Measurements from ENCODE around the gene INTS3. TPM values are rescaled to one million over a fixed set of nuclear protein-coding genes. Genes with fewer than 3 reads are reported as not detected.
A peak's percentile ranks its signal among the peaks of the same experiment; 100 is the strongest.
"Not testable (repeated sequence)": the region's sequence is repeated elsewhere in the genome, so short reads cannot be mapped to it uniquely, and the experiment has no call there.

INTS3 gene
- total RNA-seq, 2 donors from 2014 or later = 28.2 to 34.1 TPM

- ATAC-seq (peak; percentile 62 to 71), DNase-seq (peak; percentile 82)
- intact Hi-C loops (cut with DNase I) = no loop called here
These were observed 30.4 kb upstream of the INTS3 start for GRCh38 chr1:153697191-153698019.

GRCh38 chr1:153698020-153698922, 29.6 kb upstream of the INTS3 start:
- ATAC-seq (peak; percentile 77 to 88), DNase-seq (peak; percentile 92)
- intact Hi-C loops (cut with DNase I) = no loop called here

GRCh38 chr1:153698923-153699714, 28.7 kb upstream of the INTS3 start:
- ATAC-seq (peak; percentile 15 to 16), DNase-seq (no peak)
- intact Hi-C loops (cut with DNase I) = no loop called here

- no peak for ATAC-seq
- no peak for DNase-seq
- intact Hi-C loops (cut with DNase I) = no loop called here
These were observed 28.1 kb upstream of the INTS3 start for GRCh38 chr1:153699768-153700167.

- ATAC-seq (no peak), DNase-seq (no peak)
- intact Hi-C loops (cut with DNase I) = no loop called here
These were observed 22.4 kb upstream of the INTS3 start for GRCh38 chr1:153705484-153705883.

- DNase-seq (no peak), ATAC-seq (no peak)
- intact Hi-C loops (cut with DNase I) = no loop called here
These were observed 16.8 kb upstream of the INTS3 start for GRCh38 chr1:153711026-153711425.

GRCh38 chr1:153716211-153716610, 11.6 kb upstream of the INTS3 start:
- DNase-seq; intact Hi-C loops (cut with DNase I); ATAC-seq: not testable (repeated sequence)

- no peak for ATAC-seq
- intact Hi-C loops (cut with DNase I) = no loop called here
These were observed 10.5 kb upstream of the INTS3 start for GRCh38 chr1:153717330-153717729.

GRCh38 chr1:153723687-153724086, 4.2 kb upstream of the INTS3 start:
- intact Hi-C loops (cut with DNase I) = no loop called here
- ATAC-seq = no peak
- no peak for DNase-seq

More at GRCh38 chr1:153717330-153717729, 10.5 kb upstream of the INTS3 start:
- no peak for DNase-seq

- DNase-seq; intact Hi-C loops (cut with DNase I); ATAC-seq: not testable (repeated sequence)
These were observed 3.2 kb upstream of the INTS3 start for GRCh38 chr1:153724634-153725033.

- DNase-seq (peak; percentile 46), ATAC-seq (peak; percentile 21 to 35)
- intact Hi-C loops (cut with DNase I) = no loop called here
These were observed 636 bp downstream of the INTS3 start for GRCh38 chr1:153728305-153729066.

GRCh38 chr1:153730468-153730988, 2.7 kb downstream of the INTS3 start:
- ATAC-seq = no peak
- no peak for DNase-seq
- intact Hi-C loops (cut with DNase I) = loop anchor here in 1 of 2 donors (5.0 kb wide), 1 partner anchor 43 kb away; no protein-coding TSS in a partner anchor

- no peak for ATAC-seq
- intact Hi-C loops (cut with DNase I) = loop anchor here in 1 of 2 donors (5.0 kb wide), 1 partner anchor 47 kb away; no protein-coding TSS in a partner anchor
- DNase-seq = no peak
These were observed 6.1 kb downstream of the INTS3 start for GRCh38 chr1:153733970-153734369.

- ATAC-seq (no peak), DNase-seq (no peak)
- intact Hi-C loops (cut with DNase I) = loop anchor here in 1 of 2 donors (5.0 kb wide), 1 partner anchor 47 kb away; no protein-coding TSS in a partner anchor
These were observed 6.7 kb downstream of the INTS3 start for GRCh38 chr1:153734396-153735089.

GRCh38 chr1:153735090-153735420, 7.2 kb downstream of the INTS3 start:
- no peak for ATAC-seq
- intact Hi-C loops (cut with DNase I) = no loop called here
- no peak for DNase-seq

- DNase-seq (no peak), ATAC-seq (no peak)
- intact Hi-C loops (cut with DNase I) = loop anchor here in 1 of 2 donors (10.0 kb wide), 1 partner anchor 57 kb away; no protein-coding TSS in a partner anchor
These were observed 14.1 kb downstream of the INTS3 start for GRCh38 chr1:153741986-153742385.

- ATAC-seq (peak in 1 of 2 donors; percentile 83), DNase-seq (no peak)
- intact Hi-C loops (cut with DNase I) = loop anchor here in 1 of 2 donors (10.0 kb wide), 1 partner anchor 58 kb away; no protein-coding TSS in a partner anchor
These were observed 14.7 kb downstream of the INTS3 start for GRCh38 chr1:153742411-153743142.
